ENCODE data around the gene GOLGA6L7. TPM values are rescaled to one million over a fixed set of nuclear protein-coding genes. Genes with fewer than 3 reads are reported as not detected.

Gene GOLGA6L7
- total and polyA plus RNA-seq, 2 of the 8 experiments (the other 6 are each of a cell fraction or from before 2014, with no cell fraction given), result not detected

DNA sequence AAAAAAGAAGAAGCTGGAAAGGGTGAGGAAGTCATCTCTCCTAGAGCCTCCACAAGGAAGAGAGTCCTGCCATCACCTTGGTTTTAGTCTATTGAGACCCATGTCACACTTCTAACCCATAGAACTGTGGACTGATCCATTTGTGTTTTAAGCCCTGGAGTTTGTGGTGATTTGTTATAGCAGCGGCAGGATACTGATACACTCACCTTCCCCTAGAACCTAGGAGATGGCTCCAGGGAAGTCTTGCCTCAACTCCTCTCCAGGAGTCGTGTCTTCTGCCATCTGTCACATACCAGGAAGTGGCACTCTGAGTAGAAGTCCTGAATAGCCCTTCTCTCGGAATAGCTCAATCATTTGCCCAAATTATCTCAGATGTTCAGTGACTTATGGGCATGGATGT is 22.7 kb upstream of the GOLGA6L7 start:
- H4K8ac ChIP-seq (ENCODE audit: extremely low read depth, insufficient read depth, low read length), result no peak overlapping the region
- no peak overlapping the region for H2BK5ac ChIP-seq (ENCODE audit: low read depth, low read length)
- H2BK15ac ChIP-seq (ENCODE audit: low read length), result no peak overlapping the region
- H3K79me1 ChIP-seq (ENCODE audit: low read depth, low read length), result no peaks in the 10 kb centered on the region
- DNase-seq (ENCODE audit: low read depth in 1 of 2, low spot score in 2 of 2), result no peak
- H2BK20ac ChIP-seq (ENCODE audit: low read length), result no peak overlapping the region
- H4K5ac ChIP-seq (ENCODE audit: insufficient read length, low read depth, low read length), result no peak overlapping the region
- H2BK120ac ChIP-seq (replicated peaks; ENCODE audit: low read depth, low read length), result no peak overlapping the region
- peaks cover 0 to 8% (median 4%) of the 10 kb centered on the region in 4 experiments; a peak in 4 of 7 replicates for H3K27me3 ChIP-seq (replicated peaks in 1 of 4; ENCODE audit: control insufficient read depth in 3 of 4, extremely low read depth in 1 of 4, insufficient read depth in 3 of 4, low read length in 3 of 4)
- no peak overlapping the region for H3K56ac ChIP-seq (replicated peaks; ENCODE audit: insufficient read length, low read depth, low read length)
- no peak overlapping the region for H2BK12ac ChIP-seq (ENCODE audit: low read depth, low read length)
- no peak overlapping the region for H3K14ac ChIP-seq (ENCODE audit: insufficient read length)
- no peak for TF ChIP-seq SUZ12 (IDR thresholded peaks at IDR 0.05; ENCODE audit: low read length)
- no peak for TF ChIP-seq SP4 (IDR thresholded peaks at IDR 0.05; ENCODE audit: low read length)
- TF ChIP-seq, protein P1, sequence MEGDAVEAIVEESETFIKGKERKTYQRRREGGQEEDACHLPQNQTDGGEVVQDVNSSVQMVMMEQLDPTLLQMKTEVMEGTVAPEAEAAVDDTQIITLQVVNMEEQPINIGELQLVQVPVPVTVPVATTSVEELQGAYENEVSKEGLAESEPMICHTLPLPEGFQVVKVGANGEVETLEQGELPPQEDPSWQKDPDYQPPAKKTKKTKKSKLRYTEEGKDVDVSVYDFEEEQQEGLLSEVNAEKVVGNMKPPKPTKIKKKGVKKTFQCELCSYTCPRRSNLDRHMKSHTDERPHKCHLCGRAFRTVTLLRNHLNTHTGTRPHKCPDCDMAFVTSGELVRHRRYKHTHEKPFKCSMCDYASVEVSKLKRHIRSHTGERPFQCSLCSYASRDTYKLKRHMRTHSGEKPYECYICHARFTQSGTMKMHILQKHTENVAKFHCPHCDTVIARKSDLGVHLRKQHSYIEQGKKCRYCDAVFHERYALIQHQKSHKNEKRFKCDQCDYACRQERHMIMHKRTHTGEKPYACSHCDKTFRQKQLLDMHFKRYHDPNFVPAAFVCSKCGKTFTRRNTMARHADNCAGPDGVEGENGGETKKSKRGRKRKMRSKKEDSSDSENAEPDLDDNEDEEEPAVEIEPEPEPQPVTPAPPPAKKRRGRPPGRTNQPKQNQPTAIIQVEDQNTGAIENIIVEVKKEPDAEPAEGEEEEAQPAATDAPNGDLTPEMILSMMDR (IDR thresholded peaks at IDR 0.05; ENCODE audit: control extremely low read depth in 1 of 3, insufficient read depth in 1 of 3, low read depth in 1 of 3, low read length in 3 of 3), result no peak
- no peak for TF ChIP-seq TBP (IDR thresholded peaks at IDR 0.05; ENCODE audit: low read depth, low read length)
- TF ChIP-seq SIN3A (conservative IDR thresholded peaks at IDR 0.05 in 1 of 2, IDR thresholded peaks at IDR 0.05 in 1 of 2; ENCODE audit: low read depth in 1 of 2, low read length in 2 of 2), result no peak
- TF ChIP-seq, protein P2, sequence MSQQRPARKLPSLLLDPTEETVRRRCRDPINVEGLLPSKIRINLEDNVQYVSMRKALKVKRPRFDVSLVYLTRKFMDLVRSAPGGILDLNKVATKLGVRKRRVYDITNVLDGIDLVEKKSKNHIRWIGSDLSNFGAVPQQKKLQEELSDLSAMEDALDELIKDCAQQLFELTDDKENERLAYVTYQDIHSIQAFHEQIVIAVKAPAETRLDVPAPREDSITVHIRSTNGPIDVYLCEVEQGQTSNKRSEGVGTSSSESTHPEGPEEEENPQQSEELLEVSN (IDR thresholded peaks at IDR 0.05), result no peak
- no peak for TF ChIP-seq CEBPB (IDR thresholded peaks at IDR 0.05; ENCODE audit: low read depth, low read length)
- TF ChIP-seq NRF1 (IDR thresholded peaks at IDR 0.05; ENCODE audit: low read depth, low read length), result no peak
- no peak overlapping the region for H3K18ac ChIP-seq (ENCODE audit: extremely low read depth, low read length)
- H3K36me3 ChIP-seq (ENCODE audit: control insufficient read depth in 2 of 4, insufficient read depth in 4 of 4, low read length in 3 of 4), result no peaks in the 10 kb centered on the region; a peak in 1 of 8 replicates
- 91% methylated on average over 3 of the region's 3 CpGs; no CpG with 5 or more reads in 1 of the 2 experiments for WGBS, 2 experiments (ENCODE audit: extremely low coverage in 1 of 2, insufficient coverage in 1 of 2, insufficient read length in 1 of 2, insufficient replicate concordance in 2 of 2, low coverage in 1 of 2, low lambda C conversion rate in 2 of 2, missing lambda C conversion rate in 1 of 2)
- no peak overlapping the region for H2AK5ac ChIP-seq (ENCODE audit: low read depth, low read length)
- no peak overlapping the region for H3K23ac ChIP-seq (ENCODE audit: insufficient read length)
- ChIA-PET CTCF (ENCODE audit: partially characterized antibody) (interaction anchor here (0.7 to 1.4 kb wide), 2 partner anchors 10 to 30 kb away, joined by 3 read pairs; no protein-coding TSS in a partner anchor), POLR2A (ENCODE audit: partially characterized antibody) (no interaction called here)
- no peak overlapping the region for H2AFZ ChIP-seq (ENCODE audit: low read length)
- no peaks in the 10 kb centered on the region; the same call in 1 of the 2 replicates for H3K23me2 ChIP-seq (ENCODE audit: low read depth, low read length)
- H4K20me1 ChIP-seq (replicated peaks in 1 of 2; ENCODE audit: control insufficient read depth in 1 of 2, insufficient read depth in 2 of 2, low read length in 2 of 2), result no peaks in the 10 kb centered on the region
- H3K4ac ChIP-seq (replicated peaks; ENCODE audit: insufficient read length, low read depth, low read length), result no peak overlapping the region
- no peaks in the 10 kb centered on the region for H3K79me2 ChIP-seq (ENCODE audit: control insufficient read depth in 1 of 2, insufficient read depth in 2 of 2, low read length in 2 of 2)
- H3K4me2 ChIP-seq (ENCODE audit: insufficient read depth in 1 of 2, low read depth in 2 of 2, low read length in 2 of 2), result no peak overlapping the region
- H3K4me3 ChIP-seq (ENCODE audit: extremely low read depth in 1 of 4, insufficient read depth in 2 of 4, low read depth in 3 of 4, low read length in 4 of 4), result no peak overlapping the region
- no peak overlapping the region for H3K9ac ChIP-seq (replicated peaks in 1 of 4; ENCODE audit: extremely low read depth in 1 of 4, low read depth in 3 of 4, low read length in 3 of 4)
- H4K91ac ChIP-seq (replicated peaks; ENCODE audit: insufficient read length, low read length), result no peak overlapping the region
- H3K4me1 ChIP-seq (replicated peaks in 1 of 4; ENCODE audit: control insufficient read depth in 3 of 4, insufficient read depth in 4 of 4, low read length in 3 of 4), result peaks cover 5 to 10% (median 8%) of the 10 kb centered on the region in 4 experiments; a peak in 6 of 7 replicates
- no peak for FAIRE-seq
- no peak overlapping the region for H3K27ac ChIP-seq (ENCODE audit: low read depth, low read length)
- no peaks in the 10 kb centered on the region for H3K9me3 ChIP-seq (ENCODE audit: insufficient read depth in 2 of 2, low read depth in 1 of 2, low read length in 1 of 2)
